A549 (cell line): ENCODE data around the gene STIP1. TPM values are rescaled to one million over a fixed set of nuclear protein-coding genes. Genes with fewer than 3 reads are reported as not detected.

Experiments
- ATAC-seq, 2 experiments: fragments of 200-7000 bp in 1 of 2; fragments of >200 bp in 1 of 2; cut with Nextera tagmentation in 1 of 2; cut with Tn5 transposase in 1 of 2; 3 replicates each; pipeline versions ENCODE4 v1.8.0 to v1.9.1; 2018 to 2020; ENCODE audit warnings: mild to moderate bottlenecking in 1 of 2, moderate library complexity in 1 of 2
- CTCF ChIA-PET: fragments of 300-600 bp; sonication (Branson Sonifier 250); formaldehyde crosslinking; extraction: SDS; loops from one replicate; lab custom pipeline; 2021; ENCODE audit warnings: antibody characterized with exemption, inconsistent platforms; lab: Yijun Ruan, JAX
- POLR2A ChIA-PET: fragments of 350-600 bp; formaldehyde crosslinking; extraction: SDS; loops from one replicate; lab custom pipeline; 2021; ENCODE audit warnings: antibody characterized with exemption, inconsistent platforms; lab: Yijun Ruan, JAX
- DNase-seq, 2 experiments: peaks; one replicate each; pipeline versions ENCODE4 v3.0.0 to v3.0.0-alpha.2; 2011 to 2016; ENCODE audit warnings: low read depth in 1 of 2, low spot score in 1 of 2
- FAIRE-seq: peaks from 2 replicates; lab custom pipeline; 2011; peaks lifted over from hg19 to GRCh38; lab: Jason Lieb, UNC
- H3K27ac ChIP-seq, 2 experiments: fragments of >200 bp; sonication (Bioruptor Twin); formaldehyde crosslinking; 3 replicates each; pipeline ENCODE4 v1.5.1; 2016 to 2017
- H3K4me1 ChIP-seq: fragments of >200 bp; sonication (Bioruptor Twin); formaldehyde crosslinking; 3 replicates; pipeline ENCODE4 v1.6.1; 2016
- H3K4me2 ChIP-seq: fragments of >200 bp; sonication (Bioruptor Twin); formaldehyde crosslinking; 3 replicates; pipeline ENCODE4 v1.6.1; 2016
- H3K4me3 ChIP-seq: fragments of >200 bp; sonication (Bioruptor Twin); formaldehyde crosslinking; 3 replicates; pipeline ENCODE4 v1.5.1; 2016
- H3K9me3 ChIP-seq: fragments of >200 bp; sonication (Bioruptor Twin); formaldehyde crosslinking; 3 replicates; pipeline ENCODE4 v1.6.1; 2016
- CBX2 ChIP-seq: fragments of 200-600 bp; sonication (generic); IDR thresholded peaks from 2 replicates; pipeline ENCODE4 v1.6.1; 2016; ENCODE audit warnings: low read depth, mild to moderate bottlenecking, borderline replicate concordance
- CBX8 ChIP-seq: fragments of 200-600 bp; sonication (generic); IDR thresholded peaks from 2 replicates; pipeline ENCODE4 v1.6.1; 2016
- CEBPB ChIP-seq, 2 experiments: fragments of >200 bp in 1 of 2; sonication (Bioruptor Twin) in 1 of 2; formaldehyde crosslinking in 1 of 2; IDR thresholded peaks; 2 replicates each; pipeline ENCODE4 v1.6.1; 2012 to 2016
- CHD2 ChIP-seq: fragments of 150-350 bp; IDR thresholded peaks from 2 replicates; pipeline ENCODE4 v1.6.1; 2014; ENCODE audit warnings: low read length; ENCODE audit not compliant: partially characterized antibody
- EHF ChIP-seq: fragments of 250-450 bp; sonication (Bioruptor Pico); IDR thresholded peaks from 2 replicates; pipeline ENCODE4 v1.5.0; 2020; ENCODE audit warnings: mild to moderate bottlenecking
- EP300 ChIP-seq, 2 experiments: fragments of >200 bp; sonication (Bioruptor Twin); formaldehyde crosslinking; IDR thresholded peaks; 2 replicates in 1 of 2; 3 replicates in 1 of 2; pipeline ENCODE4 v1.6.1; 2016 to 2017
- FOSB ChIP-seq: fragments of 250-450 bp; sonication (Bioruptor Pico); IDR thresholded peaks from 2 replicates; pipeline ENCODE4 v1.5.0; 2020; ENCODE audit warnings: mild to moderate bottlenecking, moderate library complexity
- FOSL2 ChIP-seq, 2 experiments: fragments of 450-650 bp in 1 of 2; fragments of >200 bp in 1 of 2; sonication (Bioruptor Twin) in 1 of 2; formaldehyde crosslinking; IDR thresholded peaks; 2 replicates each; pipeline versions ENCODE4 v1.5.0 to v1.6.1; 2016 to 2020; ENCODE audit warnings: mild to moderate bottlenecking in 1 of 2, moderate library complexity in 1 of 2
- GATA3 ChIP-seq: IDR thresholded peaks from 2 replicates; pipeline ENCODE4 v1.6.1; 2012; ENCODE audit warnings: borderline replicate concordance
- HES2 ChIP-seq: fragments of >200 bp; sonication (Bioruptor Twin); formaldehyde crosslinking; IDR thresholded peaks from 2 replicates; pipeline ENCODE4 v1.6.1; 2016
- HOXB13 ChIP-seq: fragments of 250-450 bp; sonication (Bioruptor Pico); IDR thresholded peaks from 2 replicates; pipeline ENCODE4 v1.5.0; 2020; ENCODE audit warnings: low read depth, mild to moderate bottlenecking, moderate library complexity
- MAX ChIP-seq: IDR thresholded peaks from 2 replicates; pipeline ENCODE4 v1.6.1; 2012
- MYC ChIP-seq: IDR thresholded peaks from 2 replicates; pipeline ENCODE4 v1.6.1; 2012; ENCODE audit warnings: mild to moderate bottlenecking, inconsistent platforms, low read length, improper control_type of control experiment, borderline replicate concordance
- NR3C1 ChIP-seq: fragments of >200 bp; sonication (Bioruptor Twin); formaldehyde crosslinking; IDR thresholded peaks from 3 replicates; pipeline ENCODE4 v1.6.1; 2017
- PHF8 ChIP-seq: fragments of 200-600 bp; sonication (generic); IDR thresholded peaks from 2 replicates; pipeline ENCODE4 v1.6.1; 2016; ENCODE audit warnings: low read depth, mild to moderate bottlenecking, antibody characterized with exemption, moderate library complexity, borderline replicate concordance
- POLR2A ChIP-seq: IDR thresholded peaks from 2 replicates; pipeline ENCODE4 v1.6.1; 2012; ENCODE audit warnings: mild to moderate bottlenecking, low read length
- RAD21 ChIP-seq, 2 experiments: fragments of >200 bp in 1 of 2; sonication (Bioruptor Twin) in 1 of 2; formaldehyde crosslinking in 1 of 2; IDR thresholded peaks in 1 of 2; conservative IDR thresholded peaks in 1 of 2; 2 replicates in 1 of 2; 3 replicates in 1 of 2; pipeline ENCODE4 v1.6.1; 2012 to 2018; ENCODE audit warnings: inconsistent platforms in 1 of 2
- RARB ChIP-seq: fragments of 250-450 bp; sonication (Bioruptor Pico); IDR thresholded peaks from 2 replicates; pipeline ENCODE4 v1.8.0; 2021; ENCODE audit warnings: mild to moderate bottlenecking, moderate library complexity
- RCOR1 ChIP-seq: fragments of 150-350 bp; IDR thresholded peaks from 2 replicates; pipeline ENCODE4 v1.6.1; 2014; ENCODE audit warnings: antibody characterized with exemption, low read length, low read depth
- SMC3 ChIP-seq: fragments of >200 bp; sonication (Bioruptor Twin); formaldehyde crosslinking; IDR thresholded peaks from 3 replicates; pipeline ENCODE4 v1.6.1; 2018; ENCODE audit warnings: inconsistent platforms
- ZFP36 ChIP-seq: fragments of 450-650 bp; IDR thresholded peaks from 2 replicates; pipeline ENCODE4 v1.6.1; 2014; ENCODE audit warnings: borderline replicate concordance; ENCODE audit not compliant: partially characterized antibody
- WGBS: methylation state at CpG from one replicate; pipeline ENCODE4 v1.1.6; 2017; ENCODE audit errors: missing lambda C conversion rate; 5-methylcytosine and 5-hydroxymethylcytosine counted together
- polyA plus RNA-seq, 4 experiments: library from polyadenylated mRNA; depleted of rRNA in 3 of 4; stranded (reverse); fragments of >200 nt; fragmentation: RNase III in 1 of 4; extraction: RNeasy Plus Mini Kit Qiagen cat#74134 plus additional on column Dnase treatment in 1 of 4; gene quantifications; 2 replicates in 3 of 4; 3 replicates in 1 of 4; pipeline ENCODE4 v1.2.3, GENCODE V29; 2011 to 2017
- TF ChIP-seq, protein P1 (sequence below): fragments of >200 bp; sonication (Bioruptor Twin); formaldehyde crosslinking; IDR thresholded peaks from 3 replicates; pipeline ENCODE4 v1.5.1; 2016

STIP1 gene
- polyA plus RNA-seq, 2 of the 4 experiments (the other 2 are of a cell fraction), result 288 to 297 TPM

- Histone ChIP-seq H3K9me3 (no peaks in the 10 kb centered on the region), H3K4me3 (no peak overlapping the region), H3K4me1 (no peaks in the 10 kb centered on the region), H3K27ac (no peak overlapping the region), H3K4me2 (no peak overlapping the region)
- FAIRE-seq (no peak), ATAC-seq (peak; percentile 59 to 82), DNase-seq (peak; percentile 68 to 72)
- CTCF ChIA-PET, result interaction anchor here (0.6 to 10.0 kb wide), 46 partner anchors 11 to 481 kb away, joined by 3 to 180 read pairs (median 5); partner anchors contain the start of genes COX8A, FLRT1, MACROD1 and MARK2
- POLR2A ChIA-PET, result no interaction called here
- 42% methylated on average over 16 of the region's 19 CpGs for WGBS
- peak; percentile 89 for TF ChIP-seq SMC3
- no peak for TF ChIP-seq CBX8
- TF ChIP-seq, protein P1, sequence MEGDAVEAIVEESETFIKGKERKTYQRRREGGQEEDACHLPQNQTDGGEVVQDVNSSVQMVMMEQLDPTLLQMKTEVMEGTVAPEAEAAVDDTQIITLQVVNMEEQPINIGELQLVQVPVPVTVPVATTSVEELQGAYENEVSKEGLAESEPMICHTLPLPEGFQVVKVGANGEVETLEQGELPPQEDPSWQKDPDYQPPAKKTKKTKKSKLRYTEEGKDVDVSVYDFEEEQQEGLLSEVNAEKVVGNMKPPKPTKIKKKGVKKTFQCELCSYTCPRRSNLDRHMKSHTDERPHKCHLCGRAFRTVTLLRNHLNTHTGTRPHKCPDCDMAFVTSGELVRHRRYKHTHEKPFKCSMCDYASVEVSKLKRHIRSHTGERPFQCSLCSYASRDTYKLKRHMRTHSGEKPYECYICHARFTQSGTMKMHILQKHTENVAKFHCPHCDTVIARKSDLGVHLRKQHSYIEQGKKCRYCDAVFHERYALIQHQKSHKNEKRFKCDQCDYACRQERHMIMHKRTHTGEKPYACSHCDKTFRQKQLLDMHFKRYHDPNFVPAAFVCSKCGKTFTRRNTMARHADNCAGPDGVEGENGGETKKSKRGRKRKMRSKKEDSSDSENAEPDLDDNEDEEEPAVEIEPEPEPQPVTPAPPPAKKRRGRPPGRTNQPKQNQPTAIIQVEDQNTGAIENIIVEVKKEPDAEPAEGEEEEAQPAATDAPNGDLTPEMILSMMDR, result peak; percentile 91
- TF ChIP-seq RAD21 (conservative IDR thresholded peaks at IDR 0.05 in 1 of 2, IDR thresholded peaks at IDR 0.05 in 1 of 2), result peak; percentile 86 to 91
These were observed 37.6 kb upstream of the STIP1 start for GRCh38 chr11:64148226-64148916.

DNA sequence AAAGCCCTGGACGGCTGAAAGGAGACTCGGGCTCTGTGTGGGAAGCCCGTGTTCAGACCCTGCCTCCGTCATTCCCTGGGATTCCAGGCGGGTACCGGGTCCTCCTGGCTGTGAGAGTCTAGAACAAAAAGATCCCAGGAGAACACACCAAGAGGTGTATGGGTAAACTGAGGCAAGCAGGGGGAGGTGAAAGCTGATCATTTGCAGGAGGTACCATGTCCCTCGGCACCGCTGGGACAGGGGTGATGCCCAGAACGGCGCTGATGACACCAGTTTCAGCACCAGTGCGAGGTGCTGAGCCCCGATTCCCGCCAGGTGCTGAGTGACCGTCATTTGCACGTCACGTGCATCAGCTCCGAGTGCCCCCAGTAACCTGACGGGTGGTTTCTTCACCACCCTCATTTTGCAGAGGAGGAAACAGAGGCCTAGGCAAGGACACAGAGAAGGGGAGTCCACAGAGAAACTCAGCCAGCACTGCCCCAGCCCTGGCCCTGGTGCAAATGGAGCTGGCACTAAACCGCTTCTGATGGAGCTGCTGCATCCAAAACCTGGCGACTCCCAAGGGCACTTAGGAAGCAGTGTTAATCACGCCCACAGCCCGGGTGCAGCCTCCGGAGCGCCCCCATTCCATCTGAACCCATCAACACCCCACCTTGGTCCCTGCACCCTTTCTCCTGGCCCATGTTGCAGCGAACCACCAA is 36.9 kb upstream of the STIP1 start:
- no peak for TF ChIP-seq POLR2A
- no peak for TF ChIP-seq FOSL2 (IDR thresholded peaks at IDR 0.05)
- TF ChIP-seq FOSL2 (CRISPR knock-in tag; IDR thresholded peaks at IDR 0.05), result no peak
- no peak for TF ChIP-seq FOSB (CRISPR knock-in tag)
- TF ChIP-seq NR3C1, result no peak
- TF ChIP-seq, protein P1, result peak; percentile 22; the same call in 1 of the 3 replicates
- FAIRE-seq (no peak), ATAC-seq (no peak), DNase-seq (no peak)
- ChIA-PET CTCF (interaction anchor here (0.6 to 10.0 kb wide), 47 partner anchors 10 to 810 kb away, joined by 3 to 180 read pairs (median 5); partner anchors contain the start of genes COX8A, FLRT1, MACROD1 and MARK2), POLR2A (no interaction called here)
- Histone ChIP-seq H3K27ac (no peak overlapping the region), H3K4me1 (no peaks in the 10 kb centered on the region), H3K4me2 (no peak overlapping the region), H3K9me3 (no peaks in the 10 kb centered on the region), H3K4me3 (no peak overlapping the region)
- WGBS, result 66% methylated on average over 23 of the region's 25 CpGs

GRCh38 chr11:64150051-64150450 is 35.9 kb upstream of the STIP1 start:
- no peak for DNase-seq
- H3K4me1 ChIP-seq, result no peaks in the 10 kb centered on the region
- ChIA-PET POLR2A (no interaction called here), CTCF (interaction anchor here (0.7 to 10.0 kb wide), 30 partner anchors 9 to 382 kb away, joined by 3 to 180 read pairs (median 9); partner anchors contain the start of genes FLRT1, MACROD1, MARK2 and ZFTA)
- no peak overlapping the region for H3K4me3 ChIP-seq
- H3K27ac ChIP-seq, result no peak overlapping the region
- H3K4me2 ChIP-seq, result no peak overlapping the region
- no peak for ATAC-seq
- H3K9me3 ChIP-seq, result no peaks in the 10 kb centered on the region
- 95% methylated on average over 9 of the region's 15 CpGs for WGBS
- no peak for FAIRE-seq
- TF ChIP-seq EP300 (IDR thresholded peaks at IDR 0.05) (no peak), PHF8 (no peak), CBX2 (no peak), MYC (no peak), HES2 (no peak), MAX (no peak), EHF (no peak), HOXB13 (CRISPR knock-in tag) (no peak), GATA3 (no peak), CHD2 (no peak), ZFP36 (no peak), RCOR1 (no peak), RARB (CRISPR knock-in tag) (no peak), CEBPB (IDR thresholded peaks at IDR 0.05) (no peak)
- TF ChIP-seq, protein P1, result no peak
